Sciatic nerve (tissue), 2 donors: ENCODE measurements around the gene SLC9A2. TPM values are rescaled to one million over a fixed set of nuclear protein-coding genes. Genes with fewer than 3 reads are reported as not detected.

Experiments
- ATAC-seq: fragments of 200-7000 bp; cut with Tn5 transposase; one replicate; pipeline ENCODE4 v1.9.1; 2020; ENCODE audit warnings: mild to moderate bottlenecking, moderate library complexity
- DNase-seq: peaks from one replicate; pipeline ENCODE4 v3.0.0-alpha.2; 2020; ENCODE audit warnings: low spot score
- intact Hi-C: fragments of 100-400 bp; cut with DNase I; formaldehyde crosslinking; loops from one replicate; pipeline ENCODE4 v1.14.2; 2022
- total RNA-seq: library from RNA; stranded (reverse); fragmentation: NEBNext Ultra II Directional; extraction: Animal tissue kit (Norgen Biotek cat#: 25700); gene quantifications from one replicate; pipeline ENCODE4 v1.2.1, GENCODE V29; 2021
- donor health status: DM: no; HTN: no; CAD: no.
- donor health status: DM: no; HTN: no; CAD: no.

Gene SLC9A2
- total RNA-seq, 1 donor from 2014 or later, result not detected

- ATAC-seq, result peak; percentile 57
- intact Hi-C loops, result no loop called here
- no peak for DNase-seq
Measured at GRCh38 chr2:102717308-102718018, 98.1 kb downstream of the SLC9A2 start.

DNA sequence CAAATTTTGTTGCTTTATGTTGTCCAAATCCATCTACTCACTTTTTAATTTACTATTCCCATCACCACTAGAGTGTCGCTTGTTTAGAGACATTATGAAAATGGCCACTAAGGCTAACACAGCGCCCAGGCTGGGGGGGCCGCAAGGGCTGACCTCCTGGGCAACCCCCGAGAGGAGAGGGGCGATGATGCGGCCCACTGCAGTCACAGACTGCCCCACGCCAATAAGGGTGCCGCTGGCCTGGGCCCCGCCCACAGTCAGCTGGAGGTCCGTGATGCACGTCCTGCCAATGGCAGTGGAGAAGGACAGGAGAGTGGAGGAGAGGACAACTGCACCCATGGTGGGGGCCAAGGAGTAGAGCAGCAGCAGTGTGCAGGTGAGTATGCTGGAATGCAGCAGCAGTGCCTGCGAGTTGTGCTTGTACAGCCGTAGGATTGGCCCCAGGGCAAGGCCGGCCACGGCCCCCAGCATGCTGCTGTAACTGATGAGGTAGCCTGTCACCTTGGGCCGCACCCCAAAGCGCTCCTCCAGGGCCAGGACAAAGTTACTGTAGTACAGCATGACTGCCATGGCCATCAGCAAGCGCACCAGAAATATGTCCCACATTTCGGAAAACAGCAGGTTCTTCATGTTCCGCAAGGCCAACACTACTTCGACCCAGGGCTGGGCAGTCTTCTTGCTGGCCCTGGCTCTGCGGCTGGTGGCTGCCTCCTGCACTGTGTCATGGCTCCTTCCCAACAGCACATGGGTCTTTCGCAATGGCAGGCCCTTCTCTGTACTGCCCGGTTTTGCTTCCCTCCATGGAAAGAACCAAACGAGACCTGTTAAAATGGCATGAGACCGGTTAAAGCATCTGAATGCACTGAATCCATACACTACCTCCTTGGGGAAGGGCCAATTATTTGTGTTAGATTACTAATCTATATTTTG lies 99.3 kb downstream of the SLC9A2 start:
- intact Hi-C loops, result no loop called here
- DNase-seq (no peak), ATAC-seq (peak; percentile 15)

GRCh38 chr2:102724016-102724490 lies 104.7 kb downstream of the SLC9A2 start:
- no peak for DNase-seq
- intact Hi-C loops, result loop anchor here (10.0 kb wide), 1 partner anchor 879 kb away; no protein-coding TSS in a partner anchor
- no peak for ATAC-seq

DNA sequence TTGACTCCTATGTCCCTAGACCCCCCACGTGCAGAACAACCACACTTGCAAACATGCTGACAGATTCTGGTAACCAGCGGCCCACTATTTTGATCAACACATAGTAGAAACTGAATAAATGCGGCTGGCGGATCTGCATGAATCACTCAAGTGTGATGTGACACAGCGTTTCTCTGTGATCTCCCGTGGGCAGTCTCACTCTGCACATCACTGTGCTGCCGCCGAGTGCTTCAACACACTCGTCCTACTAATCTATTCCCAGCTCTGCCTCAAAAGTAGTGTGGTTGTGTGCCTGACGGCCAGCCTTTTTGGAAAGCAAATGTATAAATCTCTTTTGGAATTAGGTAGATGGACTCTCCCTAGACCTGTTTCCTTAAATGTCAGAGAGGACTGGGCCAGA lies 105.2 kb downstream of the SLC9A2 start:
- intact Hi-C loops, result loop anchor here (10.0 kb wide), 1 partner anchor 880 kb away; no protein-coding TSS in a partner anchor
- DNase-seq (no peak), ATAC-seq (no peak)

DNA sequence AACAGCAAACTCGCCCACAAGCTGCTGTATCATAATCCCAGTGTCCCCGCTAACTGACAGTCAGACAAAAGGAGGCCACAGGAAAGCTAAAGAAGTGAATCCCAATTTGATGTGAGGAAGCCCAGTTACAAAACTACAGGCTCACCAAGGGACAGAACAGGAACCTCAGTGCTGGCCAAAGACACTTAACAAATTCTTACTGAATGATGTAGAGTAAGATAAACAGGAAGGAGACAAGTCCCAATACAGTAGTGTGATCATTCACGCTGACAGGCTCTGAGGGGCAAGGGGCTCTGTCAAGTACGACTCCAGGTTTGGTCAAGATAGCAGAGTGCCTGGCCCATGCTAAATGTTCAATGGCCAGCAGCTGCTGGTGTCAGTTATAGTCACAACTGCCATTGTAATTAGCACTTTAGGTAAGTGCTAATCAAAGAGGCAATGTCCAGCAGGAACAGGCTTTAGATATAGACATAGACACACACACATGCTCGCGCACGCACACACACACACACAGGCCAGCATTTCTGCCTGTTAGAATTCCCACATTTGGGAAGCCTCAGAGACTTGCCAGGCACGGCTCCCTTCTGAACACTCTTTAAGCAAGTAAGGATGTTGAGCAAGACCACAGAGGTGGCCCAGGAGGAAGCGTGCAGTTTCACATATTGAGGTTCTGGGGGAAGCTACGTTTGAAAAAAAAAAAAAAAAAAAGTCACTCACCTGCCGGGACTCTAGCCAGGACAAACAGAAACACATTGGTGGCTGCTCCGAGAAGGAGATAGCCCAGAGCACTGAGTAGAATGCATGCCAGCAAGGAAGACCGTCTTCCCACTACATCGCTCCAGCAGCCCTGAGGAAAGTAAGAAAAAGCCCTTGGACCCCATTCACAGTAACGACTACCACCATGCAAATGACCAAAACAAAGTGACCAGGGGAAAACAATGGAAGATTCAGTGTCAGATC lies 107.1 kb downstream of the SLC9A2 start:
- intact Hi-C loops, result loop anchor here (10.0 kb wide), 1 partner anchor 882 kb away; no protein-coding TSS in a partner anchor
- peak; percentile 56 for ATAC-seq

GRCh38 chr2:102735416-102736109 lies 116.2 kb downstream of the SLC9A2 start:
- no peak for DNase-seq
- intact Hi-C loops, result no loop called here
- ATAC-seq, result no peak

More for the DNA sequence above, 107.1 kb downstream of the SLC9A2 start:
- DNase-seq, result no peak

DNA sequence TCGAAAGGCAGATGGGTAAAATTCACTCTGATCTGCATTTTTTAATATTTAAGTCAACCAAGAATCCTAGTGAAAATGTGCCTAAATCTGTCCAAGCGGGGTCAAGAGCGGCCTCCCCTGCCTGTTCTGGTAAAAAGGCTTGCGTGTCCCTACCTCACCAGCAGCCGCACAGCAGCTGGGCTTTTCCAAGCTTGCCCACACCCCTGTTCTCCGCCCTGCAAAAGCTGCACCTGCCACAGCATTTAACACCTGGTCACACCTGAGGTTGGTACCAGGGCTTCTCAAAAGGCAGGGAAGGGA lies 116.7 kb downstream of the SLC9A2 start:
- intact Hi-C loops, result no loop called here
- peak; percentile 41 for ATAC-seq
- DNase-seq, result no peak

- DNase-seq (peak; percentile 88), ATAC-seq (peak; percentile 97)
- intact Hi-C loops, result no loop called here
Measured at GRCh38 chr2:102736410-102737409, 117.4 kb downstream of the SLC9A2 start.

- no peak for ATAC-seq
- intact Hi-C loops, result no loop called here
- no peak for DNase-seq
Measured at GRCh38 chr2:102737431-102737830, 118.1 kb downstream of the SLC9A2 start.

DNA sequence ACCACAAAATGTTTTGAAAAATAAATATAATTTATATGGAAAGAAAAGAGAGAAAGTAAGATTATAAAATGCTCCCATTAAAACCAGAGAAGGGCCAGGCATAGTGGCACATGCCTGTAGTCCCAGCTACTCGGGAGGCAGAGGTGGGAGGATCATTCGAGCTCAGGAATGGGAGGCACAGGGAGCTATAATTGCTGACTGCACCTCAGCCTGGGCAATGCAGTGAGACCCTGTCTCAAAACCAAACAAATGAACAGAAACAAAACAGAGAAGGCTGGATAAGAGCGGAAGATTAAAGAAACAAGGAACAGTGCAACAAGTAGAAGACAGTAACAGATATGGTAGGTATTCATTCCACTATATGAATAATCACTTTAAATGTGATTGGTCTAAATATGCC lies 123.9 kb downstream of the SLC9A2 start:
- intact Hi-C loops, result no loop called here

GRCh38 chr2:102748107-102748506 lies 128.8 kb downstream of the SLC9A2 start:
- DNase-seq, result no peak
- intact Hi-C loops, result no loop called here
- ATAC-seq, result no peak

More for the DNA sequence above, 123.9 kb downstream of the SLC9A2 start:
- no peak for ATAC-seq
- no peak for DNase-seq

DNA sequence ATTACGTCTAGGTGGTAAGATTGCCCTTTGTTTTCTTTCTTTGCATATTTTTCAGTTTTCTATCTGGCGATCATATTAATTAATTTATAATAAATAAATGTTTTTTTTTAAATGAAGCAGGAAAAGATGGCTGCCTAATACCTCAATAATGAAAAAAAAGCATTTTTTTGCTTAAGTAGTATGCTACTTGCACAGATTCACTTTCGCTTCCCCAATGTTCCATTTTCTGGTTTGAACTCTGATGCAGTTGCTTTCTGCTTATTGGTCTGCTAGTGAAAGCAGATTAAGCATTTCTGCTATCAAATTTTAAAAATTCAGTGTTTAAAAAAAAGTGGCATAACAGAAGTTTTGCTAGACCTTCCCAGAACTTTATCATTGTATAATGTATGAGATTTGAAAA lies 130.6 kb downstream of the SLC9A2 start:
- intact Hi-C loops, result no loop called here
- ATAC-seq, result no peak
- no peak for DNase-seq

GRCh38 chr2:102753563-102754159 lies 134.3 kb downstream of the SLC9A2 start:
- ATAC-seq, result peak; percentile 55
- intact Hi-C loops, result no loop called here
- DNase-seq, result no peak

GRCh38 chr2:102754456-102755145 lies 135.2 kb downstream of the SLC9A2 start:
- ATAC-seq, result no peak
- no peak for DNase-seq
- intact Hi-C loops, result no loop called here

DNA sequence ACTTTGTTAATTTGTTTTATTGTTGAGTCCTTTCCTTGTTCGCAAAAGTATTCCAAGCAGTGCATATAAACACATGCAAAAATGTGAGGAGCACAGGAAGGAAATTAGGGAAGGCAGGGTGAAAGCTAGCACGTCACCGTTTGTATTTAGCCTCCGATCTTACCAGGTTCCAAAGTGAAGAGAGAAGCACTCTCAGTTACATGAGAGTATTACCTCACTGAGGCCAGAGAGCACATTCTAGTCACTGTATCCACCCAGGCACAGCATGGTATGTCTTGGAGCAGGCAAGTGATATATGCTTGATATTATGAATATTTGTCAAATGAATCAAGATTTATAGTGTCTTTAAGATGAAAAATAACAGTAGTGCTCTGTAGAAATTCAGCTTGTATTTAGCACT lies 135.9 kb downstream of the SLC9A2 start:
- no peak for DNase-seq
- intact Hi-C loops, result no loop called here
- no peak for ATAC-seq

- DNase-seq, result no peak
- ATAC-seq, result no peak
- intact Hi-C loops, result no loop called here
Measured at GRCh38 chr2:102758439-102758838, 139.1 kb downstream of the SLC9A2 start.
